Measurements from ENCODE around the gene GASK1A. TPM values are rescaled to one million over a fixed set of nuclear protein-coding genes. Genes with fewer than 3 reads are reported as not detected.

Gene GASK1A
- total RNA-seq, 1 donor from 2014 or later, result not detected

GRCh38 chr3:43001556-43002121, 22.5 kb downstream of the GASK1A start:
- H3K4me1 Mint-ChIP-seq (ENCODE audit: low read depth, unreplicated experiment), result no peaks in the 10 kb centered on the region
- no peak overlapping the region for H3K4me3 Mint-ChIP-seq (ENCODE audit: unreplicated experiment)
- H3K36me3 Mint-ChIP-seq (ENCODE audit: unreplicated experiment), result no peaks in the 10 kb centered on the region
- no peak for TF ChIP-seq CTCF (IDR thresholded peaks at IDR 0.05; ENCODE audit: partially characterized antibody, unreplicated experiment)
- DNase-seq, result no peak
- no peaks in the 10 kb centered on the region for H3K9me3 Mint-ChIP-seq (ENCODE audit: unreplicated experiment)
- H3K27ac Mint-ChIP-seq (ENCODE audit: unreplicated experiment), result no peak overlapping the region
- H3K27me3 Mint-ChIP-seq (ENCODE audit: unreplicated experiment), result no peaks in the 10 kb centered on the region

DNA sequence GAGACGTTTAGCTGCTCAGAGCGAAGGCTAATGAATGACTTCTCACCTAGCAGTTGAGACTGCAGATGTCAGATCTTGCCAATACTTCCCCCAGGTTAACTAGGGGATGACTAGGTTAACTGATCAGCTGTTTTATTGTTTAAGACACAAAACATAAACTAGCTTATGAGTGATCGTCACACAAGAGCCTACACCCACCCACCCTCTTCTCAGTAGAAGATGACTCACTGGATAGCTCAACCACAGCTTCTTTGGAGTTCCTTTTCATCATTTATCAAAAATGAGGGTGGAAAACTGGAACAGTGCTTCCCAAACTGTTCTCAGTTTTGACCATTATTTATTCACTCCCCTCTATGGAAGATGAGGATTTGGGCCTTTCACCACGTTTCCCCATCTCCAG, 25.2 kb downstream of the GASK1A start:
- no peaks in the 10 kb centered on the region for H3K27me3 Mint-ChIP-seq (ENCODE audit: unreplicated experiment)
- H3K36me3 Mint-ChIP-seq (ENCODE audit: unreplicated experiment), result no peaks in the 10 kb centered on the region
- no peak overlapping the region for H3K4me3 Mint-ChIP-seq (ENCODE audit: unreplicated experiment)
- H3K9me3 Mint-ChIP-seq (ENCODE audit: unreplicated experiment), result no peaks in the 10 kb centered on the region
- no peak overlapping the region for H3K27ac Mint-ChIP-seq (ENCODE audit: unreplicated experiment)
- DNase-seq, result no peak
- no peak for TF ChIP-seq CTCF (IDR thresholded peaks at IDR 0.05; ENCODE audit: partially characterized antibody, unreplicated experiment)
- no peaks in the 10 kb centered on the region for H3K4me1 Mint-ChIP-seq (ENCODE audit: low read depth, unreplicated experiment)

- DNase-seq, result no peak
- TF ChIP-seq CTCF (IDR thresholded peaks at IDR 0.05; ENCODE audit: partially characterized antibody, unreplicated experiment), result no peak
- no peaks in the 10 kb centered on the region for H3K36me3 Mint-ChIP-seq (ENCODE audit: unreplicated experiment)
- H3K4me3 Mint-ChIP-seq (ENCODE audit: unreplicated experiment), result no peak overlapping the region
- no peak overlapping the region for H3K27ac Mint-ChIP-seq (ENCODE audit: unreplicated experiment)
- H3K27me3 Mint-ChIP-seq (ENCODE audit: unreplicated experiment), result no peaks in the 10 kb centered on the region
- no peaks in the 10 kb centered on the region for H3K4me1 Mint-ChIP-seq (ENCODE audit: low read depth, unreplicated experiment)
- no peaks in the 10 kb centered on the region for H3K9me3 Mint-ChIP-seq (ENCODE audit: unreplicated experiment)
These were observed 26.1 kb downstream of the GASK1A start for GRCh38 chr3:43005253-43005652.

DNA sequence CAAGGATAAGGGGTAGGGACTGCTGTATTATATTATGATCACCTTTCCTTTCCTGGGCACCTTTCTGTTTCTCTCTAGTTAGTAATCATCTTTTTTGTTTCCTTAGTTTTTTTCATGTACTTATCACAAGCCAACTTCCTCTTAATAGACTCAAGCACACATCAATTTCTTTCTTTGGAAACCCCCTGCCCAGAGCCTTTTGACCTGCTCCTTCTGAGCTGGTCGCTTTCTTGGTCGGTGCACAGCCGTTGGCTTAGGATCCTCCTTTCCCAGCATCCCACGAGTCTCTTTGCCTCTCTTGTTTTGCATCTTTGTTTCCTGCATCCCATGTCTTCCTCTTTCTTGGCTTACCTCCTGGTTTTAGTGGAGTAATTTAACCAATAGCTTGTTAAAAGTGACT, 26.9 kb downstream of the GASK1A start:
- Mint-ChIP-seq H3K9me3 (ENCODE audit: unreplicated experiment) (no peaks in the 10 kb centered on the region), H3K4me1 (ENCODE audit: low read depth, unreplicated experiment) (no peaks in the 10 kb centered on the region), H3K27me3 (ENCODE audit: unreplicated experiment) (no peaks in the 10 kb centered on the region), H3K4me3 (ENCODE audit: unreplicated experiment) (no peak overlapping the region), H3K27ac (ENCODE audit: unreplicated experiment) (no peak overlapping the region), H3K36me3 (ENCODE audit: unreplicated experiment) (no peaks in the 10 kb centered on the region)
- TF ChIP-seq CTCF (IDR thresholded peaks at IDR 0.05; ENCODE audit: partially characterized antibody, unreplicated experiment), result no peak
- DNase-seq, result no peak

DNA sequence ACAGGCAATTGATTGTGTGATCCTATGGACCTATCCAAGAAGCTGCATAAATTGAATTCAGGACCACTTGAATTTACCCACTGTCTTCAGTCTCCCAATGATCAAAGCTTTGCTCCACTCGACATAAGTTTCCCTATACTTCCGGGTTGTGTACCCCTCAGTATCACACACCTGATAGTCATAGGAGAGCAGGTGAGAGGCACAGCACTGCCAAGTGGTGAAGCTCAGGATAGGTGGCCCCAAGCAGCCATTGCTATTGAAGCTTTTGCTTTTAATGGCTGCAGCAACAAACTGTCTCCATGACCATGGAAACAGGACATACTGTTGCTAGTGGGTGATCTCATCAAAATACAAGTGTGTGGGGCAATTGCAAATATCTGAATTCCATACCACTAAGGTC, 27.7 kb downstream of the GASK1A start:
- Mint-ChIP-seq H3K36me3 (ENCODE audit: unreplicated experiment) (no peaks in the 10 kb centered on the region), H3K9me3 (ENCODE audit: unreplicated experiment) (peaks cover 1% of the 10 kb centered on the region), H3K27ac (ENCODE audit: unreplicated experiment) (no peak overlapping the region), H3K4me1 (ENCODE audit: low read depth, unreplicated experiment) (no peaks in the 10 kb centered on the region), H3K4me3 (ENCODE audit: unreplicated experiment) (no peak overlapping the region), H3K27me3 (ENCODE audit: unreplicated experiment) (no peaks in the 10 kb centered on the region)
- no peak for TF ChIP-seq CTCF (IDR thresholded peaks at IDR 0.05; ENCODE audit: partially characterized antibody, unreplicated experiment)
- DNase-seq, result no peak

Data from glutamatergic neuron (in vitro differentiated cells).